ENCODE results near the gene OR6X1.

The OR6X1 gene

DNA sequence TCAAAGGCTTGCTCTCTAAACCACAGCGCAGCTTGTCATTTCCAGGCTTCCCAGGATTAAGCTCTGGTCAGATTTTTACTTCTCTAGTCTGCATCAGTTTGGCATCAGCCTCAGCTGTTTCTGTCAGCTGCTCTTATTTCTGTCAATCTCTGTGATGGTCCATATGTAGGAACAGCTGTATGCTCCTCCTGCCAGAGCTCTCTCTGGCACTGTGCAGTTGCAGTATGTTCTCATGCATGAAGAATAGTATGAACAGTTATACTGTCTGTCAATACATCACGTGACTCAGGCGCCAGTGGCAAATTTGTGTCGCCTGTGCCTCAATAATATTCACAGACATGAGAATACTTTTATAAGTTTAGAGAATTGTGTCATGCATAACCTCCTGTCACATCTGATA lies 45.1 kb upstream of the OR6X1 start:
- Histone ChIP-seq H3K4me1 (ENCODE audit: control insufficient read depth, low read length) (no peaks in the 10 kb centered on the region), H3K36me3 (ENCODE audit: control insufficient read depth, low read length) (no peaks in the 10 kb centered on the region), H3K79me2 (ENCODE audit: control insufficient read depth, low read length) (no peaks in the 10 kb centered on the region), H3K9me3 (ENCODE audit: control insufficient read depth, insufficient read depth, low read length) (no peaks in the 10 kb centered on the region), H4K20me1 (ENCODE audit: control insufficient read depth, insufficient read depth, low read depth, low read length) (no peaks in the 10 kb centered on the region), H3K9me2 (replicated peaks; ENCODE audit: control insufficient read depth, low read length) (no peaks in the 10 kb centered on the region), H3K4me3 (ENCODE audit: low read length) (no peak overlapping the region), H3F3A (ENCODE audit: control insufficient read depth, insufficient read depth) (no peaks in the 10 kb centered on the region), H3K27me3 (ENCODE audit: control insufficient read depth, low read length) (no peaks in the 10 kb centered on the region; the same call in 1 of the 2 replicates), H3K27ac (ENCODE audit: low read depth, low read length) (no peak overlapping the region), H3K4me2 (ENCODE audit: low read length) (no peak overlapping the region)
- TF ChIP-seq, protein P1, sequence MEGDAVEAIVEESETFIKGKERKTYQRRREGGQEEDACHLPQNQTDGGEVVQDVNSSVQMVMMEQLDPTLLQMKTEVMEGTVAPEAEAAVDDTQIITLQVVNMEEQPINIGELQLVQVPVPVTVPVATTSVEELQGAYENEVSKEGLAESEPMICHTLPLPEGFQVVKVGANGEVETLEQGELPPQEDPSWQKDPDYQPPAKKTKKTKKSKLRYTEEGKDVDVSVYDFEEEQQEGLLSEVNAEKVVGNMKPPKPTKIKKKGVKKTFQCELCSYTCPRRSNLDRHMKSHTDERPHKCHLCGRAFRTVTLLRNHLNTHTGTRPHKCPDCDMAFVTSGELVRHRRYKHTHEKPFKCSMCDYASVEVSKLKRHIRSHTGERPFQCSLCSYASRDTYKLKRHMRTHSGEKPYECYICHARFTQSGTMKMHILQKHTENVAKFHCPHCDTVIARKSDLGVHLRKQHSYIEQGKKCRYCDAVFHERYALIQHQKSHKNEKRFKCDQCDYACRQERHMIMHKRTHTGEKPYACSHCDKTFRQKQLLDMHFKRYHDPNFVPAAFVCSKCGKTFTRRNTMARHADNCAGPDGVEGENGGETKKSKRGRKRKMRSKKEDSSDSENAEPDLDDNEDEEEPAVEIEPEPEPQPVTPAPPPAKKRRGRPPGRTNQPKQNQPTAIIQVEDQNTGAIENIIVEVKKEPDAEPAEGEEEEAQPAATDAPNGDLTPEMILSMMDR (IDR thresholded peaks at IDR 0.05; ENCODE audit: low read depth, low read length, poor library complexity, severe bottlenecking), result no peak
- no peak for TF ChIP-seq EZH2phosphoT487 (IDR thresholded peaks at IDR 0.05; ENCODE audit: borderline replicate concordance, low read length)

DNA sequence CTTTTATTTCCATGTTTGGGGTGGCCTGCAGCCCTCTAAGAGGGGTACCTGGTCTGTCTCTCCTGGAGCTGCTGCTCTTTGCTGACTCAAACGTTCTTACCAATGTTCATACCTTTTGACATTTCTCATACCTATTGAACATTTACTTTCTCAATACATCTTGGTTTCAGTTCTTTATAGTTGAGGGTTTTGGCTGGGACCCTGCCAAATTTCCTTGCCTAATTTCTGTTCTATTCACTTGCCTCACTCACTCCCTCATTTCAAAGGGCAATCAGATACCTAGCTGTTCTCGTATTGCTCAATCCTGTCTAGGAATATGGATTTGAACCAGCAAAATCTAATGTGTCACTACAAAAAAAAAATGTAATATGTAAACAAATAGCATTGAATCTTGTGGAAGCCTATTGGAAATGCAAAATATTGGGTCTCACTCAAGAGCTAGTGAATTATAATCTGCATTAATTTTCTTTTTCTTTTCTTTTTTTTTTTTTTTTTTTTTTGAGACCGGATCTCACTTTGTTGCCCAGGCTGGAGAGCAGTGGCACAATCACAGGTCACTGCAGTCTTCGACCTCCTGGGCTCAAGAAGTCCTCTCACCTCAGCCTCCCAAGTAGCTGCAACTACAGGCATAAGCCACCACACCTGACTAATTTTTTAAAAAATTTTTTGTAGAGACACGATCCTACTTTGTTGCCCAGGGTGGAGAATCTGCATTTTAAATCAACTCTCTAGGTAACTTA lies 44.4 kb upstream of the OR6X1 start:
- H3K4me2 ChIP-seq (ENCODE audit: low read length), result no peak overlapping the region
- no peak overlapping the region for H3K4me3 ChIP-seq (ENCODE audit: low read length)
- H3F3A ChIP-seq (ENCODE audit: control insufficient read depth, insufficient read depth), result no peaks in the 10 kb centered on the region
- H3K79me2 ChIP-seq (ENCODE audit: control insufficient read depth, low read length), result no peaks in the 10 kb centered on the region
- H3K27ac ChIP-seq (ENCODE audit: low read depth, low read length), result no peak overlapping the region
- no peaks in the 10 kb centered on the region for H3K4me1 ChIP-seq (ENCODE audit: control insufficient read depth, low read length)
- no peaks in the 10 kb centered on the region for H3K36me3 ChIP-seq (ENCODE audit: control insufficient read depth, low read length)
- H4K20me1 ChIP-seq (ENCODE audit: control insufficient read depth, insufficient read depth, low read depth, low read length), result no peaks in the 10 kb centered on the region
- TF ChIP-seq, protein P1 (IDR thresholded peaks at IDR 0.05; ENCODE audit: low read depth, low read length, poor library complexity, severe bottlenecking), result no peak
- no peak for TF ChIP-seq EZH2phosphoT487 (IDR thresholded peaks at IDR 0.05; ENCODE audit: borderline replicate concordance, low read length)
- no peaks in the 10 kb centered on the region for H3K9me2 ChIP-seq (replicated peaks; ENCODE audit: control insufficient read depth, low read length)
- no peaks in the 10 kb centered on the region for H3K9me3 ChIP-seq (ENCODE audit: control insufficient read depth, insufficient read depth, low read length)
- no peaks in the 10 kb centered on the region; the same call in 1 of the 2 replicates for H3K27me3 ChIP-seq (ENCODE audit: control insufficient read depth, low read length)

DNA sequence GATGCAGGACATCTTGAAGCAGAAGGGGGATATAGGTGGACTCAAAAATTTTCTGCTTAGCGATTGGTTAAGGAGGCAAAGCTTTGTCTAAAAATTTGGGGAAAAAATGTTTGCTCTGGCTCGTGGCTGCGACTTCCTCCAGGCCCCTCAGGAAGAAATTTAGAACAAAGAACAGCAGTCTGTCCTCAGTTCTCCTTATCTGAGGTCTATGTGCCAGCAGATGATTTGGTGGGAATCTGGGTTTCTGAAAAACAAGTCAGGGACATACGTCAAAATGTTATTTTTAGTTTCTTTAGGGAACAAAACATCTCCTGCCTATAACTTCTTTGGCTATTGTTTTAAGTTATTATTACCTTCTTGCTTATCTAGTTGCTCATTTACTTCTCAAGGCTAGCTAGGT lies 43.8 kb upstream of the OR6X1 start:
- H3K79me2 ChIP-seq (ENCODE audit: control insufficient read depth, low read length), result no peaks in the 10 kb centered on the region
- H3F3A ChIP-seq (ENCODE audit: control insufficient read depth, insufficient read depth), result no peaks in the 10 kb centered on the region
- H3K4me2 ChIP-seq (ENCODE audit: low read length), result no peak overlapping the region

More for the DNA sequence above, 43.8 kb upstream of the OR6X1 start:
- H3K4me1 ChIP-seq (ENCODE audit: control insufficient read depth, low read length), result no peaks in the 10 kb centered on the region
- H3K9me2 ChIP-seq (replicated peaks; ENCODE audit: control insufficient read depth, low read length), result no peaks in the 10 kb centered on the region
- TF ChIP-seq EZH2phosphoT487 (IDR thresholded peaks at IDR 0.05; ENCODE audit: borderline replicate concordance, low read length), result no peak
- TF ChIP-seq, protein P1 (IDR thresholded peaks at IDR 0.05; ENCODE audit: low read depth, low read length, poor library complexity, severe bottlenecking), result no peak
- no peaks in the 10 kb centered on the region for H3K36me3 ChIP-seq (ENCODE audit: control insufficient read depth, low read length)
- H3K9me3 ChIP-seq (ENCODE audit: control insufficient read depth, insufficient read depth, low read length), result no peaks in the 10 kb centered on the region
- no peaks in the 10 kb centered on the region for H4K20me1 ChIP-seq (ENCODE audit: control insufficient read depth, insufficient read depth, low read depth, low read length)
- no peaks in the 10 kb centered on the region; the same call in 1 of the 2 replicates for H3K27me3 ChIP-seq (ENCODE audit: control insufficient read depth, low read length)
- H3K4me3 ChIP-seq (ENCODE audit: low read length), result no peak overlapping the region
- H3K27ac ChIP-seq (ENCODE audit: low read depth, low read length), result no peak overlapping the region
